Measurements from ENCODE around the gene RNF149.

DNA sequence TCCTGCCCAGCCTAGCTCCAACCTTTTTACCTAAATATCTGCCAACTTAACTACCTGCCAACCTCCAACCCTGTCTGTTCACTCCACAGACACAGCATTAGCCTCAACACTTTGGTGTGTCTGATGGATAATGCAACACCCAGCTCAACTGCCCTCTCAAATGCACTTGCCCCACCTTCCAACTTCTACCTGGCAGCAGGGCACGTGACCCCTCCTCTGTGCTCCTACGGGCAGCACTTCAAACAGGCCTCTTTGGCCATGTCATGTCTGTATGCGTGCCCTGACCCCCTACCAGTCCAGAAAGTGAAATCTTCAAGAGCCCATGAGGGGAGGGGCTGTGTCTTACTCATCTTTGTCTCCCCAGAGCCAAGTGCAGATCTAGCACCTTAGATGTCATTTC lies 25.5 kb downstream of the RNF149 start:
- TF ChIP-seq POLR2A (IDR thresholded peaks at IDR 0.05; ENCODE audit: low read depth, low read length), result no peak
- TF ChIP-seq, protein P1, sequence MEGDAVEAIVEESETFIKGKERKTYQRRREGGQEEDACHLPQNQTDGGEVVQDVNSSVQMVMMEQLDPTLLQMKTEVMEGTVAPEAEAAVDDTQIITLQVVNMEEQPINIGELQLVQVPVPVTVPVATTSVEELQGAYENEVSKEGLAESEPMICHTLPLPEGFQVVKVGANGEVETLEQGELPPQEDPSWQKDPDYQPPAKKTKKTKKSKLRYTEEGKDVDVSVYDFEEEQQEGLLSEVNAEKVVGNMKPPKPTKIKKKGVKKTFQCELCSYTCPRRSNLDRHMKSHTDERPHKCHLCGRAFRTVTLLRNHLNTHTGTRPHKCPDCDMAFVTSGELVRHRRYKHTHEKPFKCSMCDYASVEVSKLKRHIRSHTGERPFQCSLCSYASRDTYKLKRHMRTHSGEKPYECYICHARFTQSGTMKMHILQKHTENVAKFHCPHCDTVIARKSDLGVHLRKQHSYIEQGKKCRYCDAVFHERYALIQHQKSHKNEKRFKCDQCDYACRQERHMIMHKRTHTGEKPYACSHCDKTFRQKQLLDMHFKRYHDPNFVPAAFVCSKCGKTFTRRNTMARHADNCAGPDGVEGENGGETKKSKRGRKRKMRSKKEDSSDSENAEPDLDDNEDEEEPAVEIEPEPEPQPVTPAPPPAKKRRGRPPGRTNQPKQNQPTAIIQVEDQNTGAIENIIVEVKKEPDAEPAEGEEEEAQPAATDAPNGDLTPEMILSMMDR (IDR thresholded peaks at IDR 0.05; ENCODE audit: extremely low read depth in 1 of 2, insufficient read depth in 1 of 2, low read depth in 1 of 2, low read length in 2 of 2), result no peak
- no peak for TF ChIP-seq POLR2AphosphoS5 (IDR thresholded peaks at IDR 0.05; ENCODE audit: insufficient read depth, low read depth, low read length)
- no peak for TF ChIP-seq EZH2 (IDR thresholded peaks at IDR 0.05; ENCODE audit: borderline replicate concordance, low read depth, low read length, severe bottlenecking)
- TF ChIP-seq JUN (IDR thresholded peaks at IDR 0.05; ENCODE audit: borderline replicate concordance, insufficient read depth, insufficient read length, low read depth), result no peak

Data from endothelial cell of umbilical vein (primary cell).